H1 (cell line): Measurements from ENCODE around the gene PID1. TPM values are rescaled to one million over a fixed set of nuclear protein-coding genes. Genes with fewer than 3 reads are reported as not detected.

Source experiments
- CTCF ChIA-PET: fragments of 300-600 bp; sonication (Branson Sonifier 250); formaldehyde crosslinking; loops from one replicate; lab custom pipeline; 2021; ENCODE audit not compliant: partially characterized antibody; lab: Charles Lee
- POLR2A ChIA-PET: fragments of 300-600 bp; sonication (Branson Sonifier 250); formaldehyde crosslinking; loops from one replicate; lab custom pipeline; 2021; ENCODE audit warnings: inconsistent platforms; ENCODE audit not compliant: partially characterized antibody; lab: Charles Lee
- DNase-seq, 2 experiments: peaks; one replicate each; pipeline versions ENCODE4 v3.0.0 to v3.0.0-alpha.2; 2010 to 2022; ENCODE audit warnings: low spot score in 2 of 2, low read depth in 1 of 2, mixed read lengths in 1 of 2
- FAIRE-seq: peaks from 2 replicates; lab custom pipeline; 2011; peaks lifted over from hg19 to GRCh38; lab: Jason Lieb, UNC
- H2AFZ ChIP-seq: 2 replicates; pipeline ENCODE4 v1.8.1; 2012; ENCODE audit warnings: low read length, inconsistent platforms
- H2AK5ac ChIP-seq: 2 replicates; pipeline ENCODE4 v1.6.1; 2013; ENCODE audit warnings: low read depth, low read length
- H2BK120ac ChIP-seq: replicated peaks from 2 replicates; pipeline ENCODE3; 2013; ENCODE audit warnings: low read depth, low read length, inconsistent platforms
- H2BK12ac ChIP-seq: 2 replicates; pipeline ENCODE4 v1.6.1; 2013; ENCODE audit warnings: low read depth, low read length
- H2BK15ac ChIP-seq: 2 replicates; pipeline ENCODE4 v1.6.1; 2013; ENCODE audit warnings: low read length
- H2BK20ac ChIP-seq: 2 replicates; pipeline ENCODE4 v1.6.1; 2013; ENCODE audit warnings: low read length
- H2BK5ac ChIP-seq: 2 replicates; pipeline ENCODE4 v1.6.1; 2013; ENCODE audit warnings: low read depth, low read length
- H3K14ac ChIP-seq: 2 replicates; pipeline ENCODE4 v1.6.1; 2013; ENCODE audit warnings: inconsistent platforms; ENCODE audit not compliant: insufficient read length
- H3K18ac ChIP-seq: 2 replicates; pipeline ENCODE4 v1.6.1; 2013; ENCODE audit warnings: low read length; ENCODE audit errors: extremely low read depth
- H3K23ac ChIP-seq: 2 replicates; pipeline ENCODE4 v1.6.1; 2013; ENCODE audit warnings: inconsistent platforms; ENCODE audit not compliant: insufficient read length
- H3K23me2 ChIP-seq: 2 replicates; pipeline ENCODE4 v1.6.1; 2013; ENCODE audit warnings: low read depth, low read length
- H3K27ac ChIP-seq: 2 replicates; pipeline ENCODE4 v1.6.1; 2011; ENCODE audit warnings: low read depth, low read length, inconsistent platforms
- H3K27me3 ChIP-seq, 4 experiments: replicated peaks in 1 of 4; 1 replicate in 1 of 4; 2 replicates in 3 of 4; pipeline versions ENCODE4 v1.6.1 to v1.8.1; 2011 to 2013; ENCODE audit warnings: low read length in 3 of 4, mild to moderate bottlenecking in 3 of 4, inconsistent platforms in 2 of 4, mixed read lengths in 2 of 4, moderate library complexity in 1 of 4; ENCODE audit not compliant: control insufficient read depth in 3 of 4, insufficient read depth in 3 of 4; ENCODE audit errors: extremely low read depth in 1 of 4
- H3K36me3 ChIP-seq, 4 experiments: 2 replicates each; pipeline versions ENCODE4 v1.6.1 to v1.8.1; 2011 to 2013; ENCODE audit warnings: mild to moderate bottlenecking in 4 of 4, low read length in 3 of 4, moderate library complexity in 2 of 4, control low read depth in 1 of 4, inconsistent platforms in 1 of 4; ENCODE audit not compliant: insufficient read depth in 4 of 4, control insufficient read depth in 2 of 4
- H3K4ac ChIP-seq: replicated peaks from 2 replicates; pipeline ENCODE3; 2013; ENCODE audit warnings: low read length, low read depth, mixed read lengths, inconsistent platforms; ENCODE audit not compliant: insufficient read length
- H3K4me1 ChIP-seq, 4 experiments: replicated peaks in 1 of 4; 1 replicate in 1 of 4; 2 replicates in 3 of 4; pipeline versions ENCODE4 v1.6.1 to v1.8.1; 2011 to 2013; ENCODE audit warnings: low read length in 3 of 4, inconsistent platforms in 2 of 4, mixed read lengths in 1 of 4; ENCODE audit not compliant: insufficient read depth in 4 of 4, control insufficient read depth in 3 of 4
- H3K4me2 ChIP-seq, 2 experiments: 2 replicates each; pipeline versions ENCODE4 v1.6.1 to v1.8.1; 2011 to 2013; ENCODE audit warnings: low read depth in 2 of 2, low read length in 2 of 2, control low read depth in 1 of 2, inconsistent platforms in 1 of 2, mild to moderate bottlenecking in 1 of 2; ENCODE audit not compliant: insufficient read depth in 1 of 2
- H3K4me3 ChIP-seq, 4 experiments: fragments of 200-600, 300-600 bp in 1 of 4; sonication (generic), shearing (Covaris generic), sonication (Bioruptor Twin) in 1 of 4; 2 replicates each; pipeline versions ENCODE4 v1.5.1 to v1.8.1; 2011 to 2016; ENCODE audit warnings: low read length in 4 of 4, low read depth in 3 of 4, control low read depth in 2 of 4, inconsistent platforms in 2 of 4, mild to moderate bottlenecking in 2 of 4, mixed read lengths in 1 of 4, moderate library complexity in 1 of 4; ENCODE audit not compliant: insufficient read depth in 2 of 4; ENCODE audit errors: extremely low read depth in 1 of 4
- H3K56ac ChIP-seq: replicated peaks from 2 replicates; pipeline ENCODE3; 2013; ENCODE audit warnings: low read depth, mild to moderate bottlenecking, mixed read lengths, low read length, inconsistent platforms; ENCODE audit not compliant: insufficient read length
- H3K79me1 ChIP-seq: 2 replicates; pipeline ENCODE4 v1.6.1; 2013; ENCODE audit warnings: low read depth, low read length, control low read depth
- H3K79me2 ChIP-seq, 2 experiments: 2 replicates each; pipeline versions ENCODE4 v1.6.1 to v1.8.1; 2012 to 2013; ENCODE audit warnings: low read length in 2 of 2, mild to moderate bottlenecking in 2 of 2, inconsistent platforms in 1 of 2; ENCODE audit not compliant: insufficient read depth in 2 of 2, control insufficient read depth in 1 of 2
- H3K9ac ChIP-seq, 4 experiments: replicated peaks in 1 of 4; 1 replicate in 1 of 4; 2 replicates in 3 of 4; pipeline versions ENCODE4 v1.6.1 to v1.8.1; 2011 to 2013; ENCODE audit warnings: low read depth in 3 of 4, low read length in 3 of 4, control low read depth in 2 of 4, mild to moderate bottlenecking in 2 of 4, moderate library complexity in 2 of 4, inconsistent platforms in 1 of 4; ENCODE audit errors: extremely low read depth in 1 of 4
- H3K9me3 ChIP-seq, 2 experiments: 2 replicates each; pipeline versions ENCODE4 v1.6.1 to v1.8.1; 2012 to 2013; ENCODE audit warnings: mild to moderate bottlenecking in 2 of 2, moderate library complexity in 2 of 2, control low read depth in 1 of 2, inconsistent platforms in 1 of 2, low read depth in 1 of 2, low read length in 1 of 2, mixed read lengths in 1 of 2; ENCODE audit not compliant: insufficient read depth in 2 of 2
- H4K20me1 ChIP-seq, 2 experiments: replicated peaks in 1 of 2; 2 replicates each; pipeline versions ENCODE3 to v1.8.1; 2011 to 2013; ENCODE audit warnings: inconsistent platforms in 2 of 2, low read length in 2 of 2, mild to moderate bottlenecking in 1 of 2; ENCODE audit not compliant: insufficient read depth in 2 of 2, control insufficient read depth in 1 of 2
- H4K5ac ChIP-seq: 2 replicates; pipeline ENCODE4 v1.6.1; 2013; ENCODE audit warnings: low read length, low read depth, mixed read lengths, inconsistent platforms; ENCODE audit not compliant: insufficient read length
- H4K8ac ChIP-seq: 2 replicates; pipeline ENCODE4 v1.8.0; 2013; ENCODE audit warnings: mild to moderate bottlenecking, moderate library complexity, low read length, inconsistent platforms; ENCODE audit not compliant: insufficient read depth; ENCODE audit errors: extremely low read depth
- H4K91ac ChIP-seq: replicated peaks from 2 replicates; pipeline ENCODE3; 2013; ENCODE audit warnings: low read length, mixed read lengths, inconsistent platforms; ENCODE audit not compliant: insufficient read length
- BRCA1 ChIP-seq: IDR thresholded peaks from 2 replicates; pipeline ENCODE4 v1.6.1; 2012; ENCODE audit warnings: low read depth, low read length, improper control_type of control experiment
- CHD1 ChIP-seq: IDR thresholded peaks from 2 replicates; pipeline ENCODE4 v1.6.1; 2012; ENCODE audit warnings: low read depth, low read length, improper control_type of control experiment
- CTBP2 ChIP-seq: IDR thresholded peaks from 2 replicates; pipeline ENCODE4 v1.7.0; 2011; ENCODE audit warnings: borderline replicate concordance, mild to moderate bottlenecking, moderate library complexity, mixed read lengths, low read length; ENCODE audit not compliant: insufficient read depth, insufficient read length
- E2F6 ChIP-seq: IDR thresholded peaks from 2 replicates; pipeline ENCODE4 v1.6.1; 2012; ENCODE audit warnings: inconsistent platforms
- GTF2F1 ChIP-seq: IDR thresholded peaks from 2 replicates; pipeline ENCODE4 v1.6.1; 2012; ENCODE audit warnings: low read depth, low read length, improper control_type of control experiment, borderline replicate concordance
- KDM4A ChIP-seq: IDR thresholded peaks from one replicate; pipeline ENCODE4 v1.7.1; 2012; ENCODE audit warnings: low read depth, mild to moderate bottlenecking, moderate library complexity, low read length, inconsistent platforms; ENCODE audit not compliant: severe bottlenecking
- KDM5A ChIP-seq: fragments of 200-600 bp; IDR thresholded peaks from 2 replicates; pipeline ENCODE4 v1.7.1; 2012; ENCODE audit warnings: mild to moderate bottlenecking, low read length, inconsistent platforms, mixed read lengths
- MAX ChIP-seq: IDR thresholded peaks from 2 replicates; pipeline ENCODE4 v1.6.1; 2012; ENCODE audit warnings: inconsistent platforms
- NANOG ChIP-seq: IDR thresholded peaks from 2 replicates; pipeline ENCODE4 v1.6.1; 2011; ENCODE audit warnings: low read length, low read depth, mild to moderate bottlenecking, inconsistent platforms; ENCODE audit not compliant: insufficient read depth, poor library complexity, severe bottlenecking
- SAP30 ChIP-seq: fragments of 300-600 bp; sonication (generic); IDR thresholded peaks from 2 replicates; pipeline ENCODE4 v1.7.1; 2012; ENCODE audit warnings: low read length, moderate library complexity, mild to moderate bottlenecking, inconsistent platforms; ENCODE audit not compliant: insufficient read depth, insufficient replicate concordance
- SP1 ChIP-seq: IDR thresholded peaks from 2 replicates; pipeline ENCODE4 v1.6.1; 2011; ENCODE audit warnings: low read depth, low read length
- SP2 ChIP-seq: IDR thresholded peaks from 2 replicates; pipeline ENCODE4 v1.6.1; 2012; ENCODE audit warnings: mild to moderate bottlenecking, low read length, inconsistent platforms
- TAF1 ChIP-seq: IDR thresholded peaks from 2 replicates; pipeline ENCODE4 v1.6.1; 2011; ENCODE audit warnings: mild to moderate bottlenecking, low read depth, low read length
- TEAD4 ChIP-seq: IDR thresholded peaks from 2 replicates; pipeline ENCODE4 v1.6.1; 2012; ENCODE audit warnings: low read depth, low read length, inconsistent platforms, mixed read lengths
- WGBS, 2 experiments: shearing (Covaris generic) in 1 of 2; methylation state at CpG; one replicate each; pipeline versions ENCODE4 v1.1.6 to v1.1.7; 2013 to 2015; ENCODE audit warnings: low lambda C conversion rate in 2 of 2, mixed read lengths in 2 of 2, inconsistent platforms in 1 of 2, low coverage in 1 of 2, missing lambda C conversion rate in 1 of 2; ENCODE audit not compliant: insufficient replicate concordance in 2 of 2, insufficient coverage in 1 of 2, insufficient read length in 1 of 2; ENCODE audit errors: extremely low coverage in 1 of 2, missing lambda C conversion rate in 1 of 2; 5-methylcytosine and 5-hydroxymethylcytosine counted together
- polyA plus RNA-seq, 7 experiments: library from polyadenylated mRNA; depleted of rRNA in 3 of 7; stranded (reverse) in 5 of 7; unstranded in 2 of 7; fragments of >200 nt in 5 of 7; fragments of 200-250 nt in 2 of 7; gene quantifications; 1 replicate in 5 of 7; 2 replicates in 1 of 7; 4 replicates in 1 of 7; pipeline versions ENCODE4 v1.2.1 to v1.2.3, GENCODE V29; 2011 to 2013; ENCODE audit warnings: missing spikeins in 2 of 7, mixed read lengths in 2 of 7
- total RNA-seq: library from RNA; stranded (reverse); fragmentation: NEBNext Ultra II Directional; extraction: Animal tissue kit (Norgen Biotek cat#: 25700); gene quantifications from 2 replicates; pipeline ENCODE4 v1.2.1, GENCODE V29; 2021

Gene PID1
- total and polyA plus RNA-seq, 2 of the 8 experiments (the other 6 are each of a cell fraction or from before 2014, with no cell fraction given), result 1.5 to 3.3 TPM

- FAIRE-seq (no peak), DNase-seq (no peak)
- Histone ChIP-seq H3K18ac (no peak overlapping the region), H3K23ac (no peak overlapping the region), H2BK5ac (no peak overlapping the region), H3K23me2 (no peaks in the 10 kb centered on the region; the same call in 1 of the 2 replicates), H3K4me1 (peaks cover 0 to 4% (median 3%) of the 10 kb centered on the region in 4 experiments; a peak in 2 of 7 replicates), H4K8ac (no peak overlapping the region), H3K36me3 (no peaks in the 10 kb centered on the region), H2BK20ac (no peak overlapping the region), H2AFZ (no peak overlapping the region), H3K27me3 (no peaks in the 10 kb centered on the region), H4K5ac (no peak overlapping the region), H3K4me2 (no peak overlapping the region), H4K20me1 (no peaks in the 10 kb centered on the region), H2BK120ac (no peak overlapping the region), H3K56ac (no peak overlapping the region), H3K79me2 (no peaks in the 10 kb centered on the region), H3K79me1 (no peaks in the 10 kb centered on the region), H3K4me3 (no peak overlapping the region), H3K4ac (no peak overlapping the region), H2AK5ac (no peak overlapping the region), H3K9ac (no peak overlapping the region), H4K91ac (no peak overlapping the region), H2BK15ac (no peak overlapping the region), H3K14ac (no peak overlapping the region), H3K9me3 (no peaks in the 10 kb centered on the region), H2BK12ac (no peak overlapping the region), H3K27ac (no peak overlapping the region)
- POLR2A ChIA-PET, result interaction anchor here (0.6 kb wide), 1 partner anchor 392 kb away, joined by 3 read pairs; no protein-coding TSS in a partner anchor
- WGBS, 2 experiments, result 94% methylated on average over 5 of the region's 5 CpGs; no CpG with 5 or more reads in 1 of the 2 experiments
- CTCF ChIA-PET, result interaction anchor here (0.7 kb wide), 1 partner anchor 224 kb away, joined by 3 read pairs; no protein-coding TSS in a partner anchor
- no peak for TF ChIP-seq MAX
- TF ChIP-seq SP1, result no peak
- no peak for TF ChIP-seq CTBP2
- no peak for TF ChIP-seq KDM4A
- TF ChIP-seq TAF1, result no peak
- TF ChIP-seq TEAD4, result no peak
- no peak for TF ChIP-seq E2F6
- TF ChIP-seq KDM5A, result no peak
- no peak for TF ChIP-seq SAP30
- no peak for TF ChIP-seq CHD1
- no peak for TF ChIP-seq GTF2F1
- TF ChIP-seq NANOG, result no peak
- TF ChIP-seq SP2, result no peak
- TF ChIP-seq BRCA1, result no peak
Observed at GRCh38 chr2:229050133-229050532, 221.0 kb downstream of the PID1 start.
